Measurements from ENCODE around the gene L3MBTL4.

Gene L3MBTL4

DNA sequence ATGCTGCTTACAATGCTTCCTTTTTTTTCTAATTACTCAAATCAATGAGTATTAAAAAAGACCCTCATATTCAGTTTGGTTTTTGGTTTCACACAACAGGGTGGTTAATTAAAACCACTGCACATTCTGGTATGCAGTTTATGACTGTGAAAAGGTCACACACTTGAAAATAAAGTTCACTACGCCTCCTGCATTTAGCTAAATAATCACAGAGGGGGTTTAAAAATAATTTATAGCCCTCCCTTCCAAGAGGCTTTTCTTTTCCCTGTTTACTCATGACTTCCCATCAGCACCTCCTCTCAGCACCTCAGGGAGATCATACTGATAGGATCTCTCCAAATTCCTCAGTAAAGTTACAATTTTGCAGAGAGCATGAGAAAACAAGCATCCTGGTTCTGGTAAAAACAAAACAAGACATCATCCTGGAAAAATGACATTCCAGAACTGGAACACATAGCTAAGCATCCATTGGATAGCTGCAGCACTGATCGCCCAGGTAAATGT is 389.9 kb downstream of the L3MBTL4 start:
- no peak for DNase-seq (ENCODE audit: low read depth)

DNA sequence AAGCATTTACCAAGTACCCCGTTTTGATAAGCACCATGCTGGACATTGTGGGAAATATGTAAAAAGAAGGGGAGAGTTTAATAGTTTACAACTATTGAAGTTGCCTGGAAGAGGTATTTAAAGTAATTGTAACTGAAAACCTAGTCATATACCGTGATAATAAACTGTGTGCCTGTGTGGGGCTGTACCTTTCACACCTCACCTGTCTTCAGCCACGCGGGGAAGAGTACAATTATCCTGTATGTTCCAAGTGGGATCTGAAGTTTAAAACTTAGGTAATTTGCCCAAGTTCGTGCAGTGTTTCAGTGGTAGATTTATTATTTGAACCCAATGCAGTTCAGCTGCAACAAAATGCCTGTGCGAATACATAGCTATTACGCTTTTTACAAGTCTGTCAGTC is 391.2 kb downstream of the L3MBTL4 start:
- no peak for DNase-seq (ENCODE audit: low read depth)

DNA sequence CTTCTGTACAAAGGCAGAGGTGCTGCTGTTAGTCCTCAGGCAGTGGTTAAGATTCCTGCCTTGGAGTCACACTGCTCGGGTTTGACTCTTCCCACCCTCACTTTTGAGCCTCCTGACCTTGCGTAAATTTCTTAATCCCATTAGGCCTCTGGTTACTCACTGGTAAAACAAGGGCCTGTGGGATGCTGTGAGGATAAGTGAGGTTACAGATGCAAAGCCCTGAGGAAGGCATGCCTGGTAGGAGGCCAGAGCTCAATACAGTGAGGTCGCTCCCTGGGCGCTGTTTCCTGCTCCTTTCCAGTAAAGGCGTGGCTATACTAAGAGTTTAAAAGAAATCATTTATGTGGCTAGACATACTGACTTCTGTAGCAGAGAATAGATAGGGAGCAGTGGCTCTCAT is 391.9 kb downstream of the L3MBTL4 start:
- DNase-seq (ENCODE audit: low read depth) = no peak

DNA sequence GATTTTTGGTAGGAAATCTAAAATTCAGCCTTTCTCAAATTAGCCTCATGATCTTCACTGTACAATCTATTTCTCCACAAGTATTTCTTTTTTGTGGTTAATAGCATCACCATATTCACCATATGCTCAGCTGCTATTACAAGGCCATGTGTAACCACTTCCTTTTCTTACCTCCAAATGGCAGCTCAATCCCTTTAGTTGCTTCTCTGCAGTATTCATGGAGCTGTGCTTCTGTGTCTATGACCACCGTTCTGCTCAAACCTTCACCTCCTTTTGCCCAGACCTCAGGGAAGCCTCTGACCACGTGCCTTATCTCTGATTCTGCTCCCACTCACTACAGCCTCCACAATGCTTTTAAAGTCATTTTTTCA is 392.7 kb downstream of the L3MBTL4 start:
- no peak for DNase-seq (ENCODE audit: low read depth)

DNA sequence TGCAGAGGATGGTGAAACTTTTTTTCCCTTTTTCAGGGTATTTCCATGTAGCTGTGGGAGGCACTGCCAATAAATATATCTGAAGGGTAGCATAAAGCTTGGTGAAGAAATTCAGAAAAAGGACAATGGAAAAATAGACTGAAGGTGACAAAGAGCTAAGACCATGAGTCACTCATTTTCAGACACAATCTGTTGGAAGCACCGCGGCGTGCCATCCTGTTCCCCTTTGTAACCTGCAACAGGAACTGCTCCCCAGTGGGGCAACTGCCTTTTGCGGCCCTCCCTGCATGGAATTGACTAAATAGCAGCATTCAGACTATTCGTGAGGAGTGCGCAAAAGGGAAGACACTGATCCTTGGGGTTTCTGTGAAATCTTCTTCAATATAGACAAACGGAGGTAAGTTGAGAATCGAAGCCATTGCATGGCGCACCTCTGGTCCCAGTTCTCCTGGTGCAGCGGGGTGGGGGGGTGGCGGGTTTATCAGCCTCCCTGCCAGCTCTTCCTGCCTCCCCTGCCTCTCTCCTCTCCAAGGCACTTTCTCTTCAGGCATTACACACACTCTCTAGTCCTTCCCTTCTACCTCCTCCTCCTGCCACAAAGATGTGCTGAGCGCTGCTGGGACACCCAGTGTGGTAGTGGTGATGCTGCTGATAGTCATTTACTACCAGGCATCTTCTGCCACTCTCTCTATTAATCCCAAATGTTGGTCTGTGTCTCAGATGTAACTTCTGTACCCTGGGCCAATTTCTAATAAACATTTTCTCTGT is 393.2 kb downstream of the L3MBTL4 start:
- DNase-seq (ENCODE audit: low read depth) = no peak

DNA sequence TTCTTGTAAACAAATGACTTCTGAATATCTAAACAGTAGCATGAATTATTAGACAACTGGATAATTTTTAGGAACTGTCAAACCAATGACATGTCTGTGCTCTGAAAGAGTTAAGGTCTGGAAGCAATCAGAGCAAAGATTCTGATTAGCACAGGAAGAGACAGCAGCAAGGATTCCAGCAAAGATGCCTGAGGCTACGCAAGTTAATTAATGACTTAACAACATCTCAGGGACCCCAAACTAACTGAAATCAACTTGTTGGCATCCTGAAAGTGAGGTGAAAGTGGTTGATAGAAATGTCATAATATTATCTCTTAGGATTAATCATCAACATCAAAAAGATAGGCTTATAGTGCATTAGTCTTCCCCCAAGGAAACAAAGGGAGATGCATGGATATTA is 396.0 kb downstream of the L3MBTL4 start:
- no peak for DNase-seq (ENCODE audit: low read depth)

DNA sequence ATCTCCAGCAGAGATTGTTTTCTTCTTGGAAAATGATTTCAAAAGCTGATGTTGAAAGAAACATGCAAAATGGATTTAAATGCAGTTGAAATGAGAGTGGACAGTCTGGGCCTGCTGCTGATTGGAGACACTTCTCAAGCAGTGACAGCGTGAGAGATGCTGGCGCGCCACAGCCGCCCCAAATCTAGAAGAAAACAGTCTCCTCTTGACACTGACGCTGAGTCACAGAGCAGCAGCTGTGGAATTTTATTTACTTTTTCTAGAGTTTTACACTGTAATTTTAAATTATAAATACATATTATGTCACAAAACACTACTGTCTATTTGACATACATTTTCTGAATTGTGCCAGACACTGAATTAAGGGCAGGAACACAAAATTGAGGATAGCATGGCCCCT is 397.5 kb downstream of the L3MBTL4 start:
- no peak for DNase-seq (ENCODE audit: low read depth)

DNA sequence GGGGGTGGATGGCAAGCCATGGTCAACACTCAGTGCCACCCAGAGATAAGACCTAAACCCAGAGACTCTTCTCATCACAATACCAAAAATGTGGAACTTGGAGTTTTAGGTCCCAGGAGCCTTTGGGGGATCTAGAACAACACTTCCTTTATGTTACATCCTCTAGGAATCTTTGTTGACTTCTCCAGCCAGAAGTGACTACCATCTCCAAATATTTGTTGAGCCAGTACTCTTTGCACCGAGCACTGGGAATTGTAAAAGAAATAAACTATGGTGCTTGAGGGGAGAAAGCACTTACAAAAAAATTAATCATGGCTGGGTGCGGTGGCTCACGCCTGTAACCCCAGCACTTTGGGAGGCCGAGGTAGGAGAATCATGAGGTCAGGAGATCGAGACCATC is 399.3 kb downstream of the L3MBTL4 start:
- no peak for DNase-seq (ENCODE audit: low read depth)

DNA sequence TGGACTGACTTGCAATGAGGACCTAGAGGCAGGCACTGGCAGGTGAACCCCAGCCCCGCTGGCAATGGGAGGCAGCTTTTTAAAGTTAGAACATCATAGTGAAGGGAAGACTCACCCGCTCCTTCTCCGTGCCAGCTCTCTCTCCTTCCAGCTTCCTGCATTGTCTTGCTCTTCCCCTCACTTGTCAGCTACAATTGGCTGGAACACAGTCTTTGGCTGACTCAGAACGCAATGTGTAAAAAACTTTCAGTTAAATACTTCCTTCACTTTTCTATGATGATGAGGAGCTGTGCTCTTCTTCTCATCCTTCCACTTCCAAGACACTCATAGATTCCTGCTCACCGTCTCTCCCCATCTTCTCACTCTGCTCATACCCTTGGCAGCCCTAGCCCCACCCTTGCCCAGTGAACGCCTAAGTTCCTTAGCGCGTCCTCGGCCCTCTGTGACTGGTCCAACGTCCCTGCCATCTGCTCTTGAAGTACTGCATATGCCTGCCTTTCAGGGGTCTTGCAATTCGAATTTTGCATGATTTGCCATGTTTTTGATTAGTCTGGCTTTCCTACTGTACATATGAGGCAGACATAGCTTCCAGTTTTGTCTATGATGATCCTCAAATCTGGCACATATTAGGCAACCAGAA is 401.4 kb downstream of the L3MBTL4 start:
- no peak for DNase-seq (ENCODE audit: low read depth)

DNA sequence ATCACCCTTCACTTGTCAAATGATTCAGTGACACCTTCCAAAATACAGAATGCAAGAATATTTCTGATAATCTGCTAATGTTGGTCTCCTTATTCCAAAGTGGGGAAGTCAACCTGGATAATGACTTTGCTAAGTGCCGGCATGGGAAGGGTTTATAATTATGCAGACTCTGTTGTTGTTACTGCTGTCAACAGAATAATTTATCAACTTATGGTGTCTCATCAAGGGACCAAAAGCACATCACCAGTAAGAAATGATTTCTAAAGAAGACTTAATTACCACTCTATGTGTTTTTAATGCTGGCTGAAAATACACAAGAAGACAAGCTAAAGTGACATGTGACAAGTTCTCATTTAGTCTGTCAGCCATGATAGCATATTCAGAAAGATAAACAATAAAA is 403.8 kb downstream of the L3MBTL4 start:
- no peak for DNase-seq (ENCODE audit: low read depth)

DNA sequence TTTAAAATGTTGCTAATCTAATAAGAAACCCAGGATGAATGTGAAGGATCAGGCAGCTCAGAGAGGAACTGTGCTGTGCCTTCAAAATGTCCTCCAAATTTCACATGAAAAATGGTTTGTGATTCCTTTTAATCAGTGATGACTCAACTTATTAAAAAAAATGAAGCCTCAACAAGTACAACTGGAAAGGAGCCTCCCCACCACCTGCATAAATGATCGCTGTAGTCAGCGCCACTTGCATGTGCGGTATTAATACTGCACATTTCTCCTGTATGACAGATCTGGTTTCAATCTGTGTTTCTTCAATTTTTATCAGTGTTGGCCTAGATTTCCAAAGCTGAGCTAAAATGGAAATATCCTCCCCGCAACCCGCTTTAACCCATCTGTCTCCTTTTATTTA is 404.4 kb downstream of the L3MBTL4 start:
- DNase-seq (ENCODE audit: low read depth) = no peak

DNA sequence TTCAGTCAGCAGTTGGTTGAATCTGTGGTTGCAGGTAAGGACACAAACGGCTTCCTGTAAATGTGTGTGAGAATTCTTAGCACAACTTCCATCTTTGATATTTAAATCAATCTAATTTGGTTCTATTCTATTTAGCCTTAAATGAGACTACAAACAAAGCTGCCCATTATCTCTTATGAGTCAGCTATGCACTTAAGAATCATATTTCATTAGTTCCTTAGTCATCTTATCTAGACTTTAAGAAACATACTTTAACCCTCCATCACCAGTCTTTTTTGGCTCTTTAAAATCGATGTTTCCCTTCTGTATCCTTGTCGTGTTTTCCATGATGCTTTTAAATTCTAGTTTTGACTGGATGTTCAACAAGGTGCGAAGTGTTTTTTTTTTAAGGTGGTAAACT is 405.0 kb downstream of the L3MBTL4 start:
- DNase-seq (ENCODE audit: low read depth) = no peak

DNA sequence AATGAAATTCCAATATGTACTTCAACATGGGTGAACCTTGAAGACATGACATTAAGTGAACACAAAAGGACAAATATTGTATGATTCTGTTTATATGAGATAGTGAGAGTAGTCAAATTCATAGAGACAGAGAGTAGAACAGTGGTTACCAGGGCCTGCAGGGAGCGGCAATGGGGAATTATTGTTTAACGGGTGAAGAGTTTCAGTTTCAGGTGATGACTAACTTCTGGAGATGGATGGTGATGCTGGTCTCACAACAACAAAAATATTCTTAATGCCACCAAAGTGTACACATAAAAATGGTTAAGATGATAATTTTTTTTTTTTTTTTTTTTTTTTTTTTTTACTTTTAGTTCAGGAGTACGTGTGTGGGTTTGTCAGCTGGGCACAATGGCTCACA is 410.0 kb downstream of the L3MBTL4 start:
- no peak for DNase-seq (ENCODE audit: low read depth)

DNA sequence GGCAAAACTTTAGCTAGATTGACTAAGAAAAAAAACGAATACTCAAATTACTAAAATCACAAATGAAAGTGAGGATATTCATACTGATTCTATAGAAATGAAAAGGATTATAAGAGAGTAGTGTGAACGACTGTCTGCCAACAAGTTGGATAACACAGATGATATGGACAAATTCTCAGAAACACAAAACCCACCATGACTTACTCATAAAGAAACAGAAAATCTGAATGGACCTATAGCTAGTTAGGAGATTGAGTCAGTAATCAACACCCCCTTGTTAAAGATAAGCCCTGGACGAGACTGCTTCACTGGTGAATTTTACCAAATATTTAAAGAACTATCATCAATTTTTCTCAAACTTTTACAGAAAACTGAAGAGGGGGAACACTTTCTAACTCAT is 410.6 kb downstream of the L3MBTL4 start:
- no peak for DNase-seq (ENCODE audit: low read depth)

DNA sequence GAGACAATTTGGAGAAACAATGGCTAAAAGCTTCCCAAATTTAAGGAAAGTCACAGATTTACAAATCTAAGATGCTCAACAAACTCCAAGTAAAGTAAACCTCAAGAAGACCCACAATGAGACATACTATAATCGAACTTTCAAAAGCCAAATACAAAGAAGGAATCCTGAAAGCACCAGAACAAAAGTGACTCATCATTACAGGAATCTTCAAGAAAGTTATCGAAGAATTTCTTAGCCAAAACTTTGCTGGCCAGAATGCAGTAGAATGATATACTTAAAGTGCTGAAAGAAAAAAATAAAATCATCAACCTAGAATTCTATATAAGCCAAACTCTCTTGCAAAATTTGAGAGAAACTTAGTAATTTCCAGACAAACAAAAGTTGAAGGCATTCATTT is 412.8 kb downstream of the L3MBTL4 start:
- DNase-seq (ENCODE audit: low read depth) = no peak

DNA sequence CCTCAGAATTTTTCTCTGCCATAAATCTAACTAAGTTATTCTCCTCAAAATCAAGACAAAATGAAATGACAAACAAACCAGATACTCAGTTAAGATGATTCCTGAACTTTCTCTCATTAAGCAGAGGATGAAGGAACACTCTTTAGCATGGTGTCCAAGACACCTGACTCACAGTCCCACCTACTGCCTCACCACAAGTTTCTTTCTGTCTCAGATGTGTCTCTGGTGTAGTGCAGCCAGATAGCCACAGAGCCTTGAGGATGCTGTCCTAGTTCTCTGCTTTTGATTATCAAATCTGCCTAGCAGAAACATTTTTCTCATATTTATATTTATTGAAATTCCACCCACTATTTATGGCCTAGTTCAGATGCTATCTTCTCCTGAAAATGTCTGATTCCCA is 415.8 kb downstream of the L3MBTL4 start:
- DNase-seq (ENCODE audit: low read depth) = no peak

DNA sequence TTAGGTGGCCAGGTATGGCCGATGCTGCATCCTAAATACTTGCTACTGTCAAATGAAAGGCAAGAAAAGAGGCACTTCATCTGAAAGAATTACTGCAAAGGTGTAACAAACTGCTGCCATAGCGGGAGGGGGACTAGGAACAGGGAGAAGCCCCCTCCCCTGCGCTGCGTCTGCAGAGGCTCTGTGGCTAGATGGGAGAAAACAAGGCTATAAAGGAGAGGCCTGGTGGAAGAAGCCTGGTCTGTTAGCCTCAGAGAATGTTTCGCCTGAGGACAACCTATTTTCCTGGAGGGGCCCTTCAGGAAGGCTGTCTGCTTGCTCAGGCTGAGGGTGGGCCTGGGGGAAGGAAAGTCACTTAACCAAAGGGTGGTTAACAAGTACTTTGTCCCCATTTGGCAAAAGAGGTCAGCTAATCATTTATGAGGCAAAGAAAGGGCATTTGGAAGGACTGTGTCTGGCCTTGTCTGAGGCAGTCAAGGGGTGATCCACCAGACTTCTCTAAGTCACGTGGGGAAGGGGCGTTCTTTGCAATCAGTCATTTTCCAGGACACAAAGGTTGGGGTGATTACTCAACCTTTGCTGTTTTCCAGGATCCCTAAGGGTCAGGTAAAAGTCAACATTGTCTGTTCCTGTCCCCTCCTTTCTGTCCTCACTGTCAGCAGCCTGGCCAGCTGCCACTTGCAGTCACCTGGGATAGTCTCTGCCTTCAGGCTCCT is 416.4 kb downstream of the L3MBTL4 start:
- DNase-seq (ENCODE audit: low read depth) = no peak

DNA sequence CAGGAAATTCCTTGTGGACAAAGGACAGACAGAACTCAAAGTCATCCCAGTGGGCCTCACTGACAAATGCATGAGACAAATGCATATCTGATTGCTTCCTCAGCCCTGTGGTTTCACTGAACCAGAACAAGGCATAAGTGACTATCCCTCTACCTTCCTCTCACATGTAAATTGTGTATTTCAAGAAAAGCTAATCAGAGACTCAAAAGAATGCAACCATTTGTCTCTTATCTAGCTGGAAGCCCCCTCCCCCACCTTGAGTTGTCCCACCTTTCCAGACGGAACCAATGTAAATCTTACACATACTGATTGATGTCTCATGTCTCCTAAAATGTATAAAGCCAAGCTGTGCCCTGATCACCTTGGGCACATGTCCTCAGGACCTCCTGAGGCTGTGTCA is 417.4 kb downstream of the L3MBTL4 start:
- no peak for DNase-seq (ENCODE audit: low read depth)

DNA sequence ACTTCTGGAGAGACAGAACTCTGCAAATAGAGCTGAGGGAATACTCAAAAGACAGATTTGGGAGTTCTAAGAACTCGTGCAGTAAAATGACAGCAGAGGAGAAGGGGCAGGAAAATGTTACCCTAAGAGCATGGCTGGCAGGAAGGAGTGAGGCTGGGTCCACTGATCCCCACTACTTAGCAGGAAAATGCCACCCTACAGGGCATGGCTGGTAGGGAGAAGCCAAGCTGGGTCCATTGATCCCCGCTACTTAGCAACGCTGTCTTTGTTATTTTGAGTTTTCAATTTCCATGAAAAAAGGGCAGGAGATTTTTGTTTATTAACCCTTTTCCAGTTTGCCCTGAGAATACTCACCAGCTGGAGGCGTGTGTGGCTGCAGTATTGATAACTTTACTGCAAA is 419.1 kb downstream of the L3MBTL4 start:
- no peak for DNase-seq (ENCODE audit: low read depth)

DNA sequence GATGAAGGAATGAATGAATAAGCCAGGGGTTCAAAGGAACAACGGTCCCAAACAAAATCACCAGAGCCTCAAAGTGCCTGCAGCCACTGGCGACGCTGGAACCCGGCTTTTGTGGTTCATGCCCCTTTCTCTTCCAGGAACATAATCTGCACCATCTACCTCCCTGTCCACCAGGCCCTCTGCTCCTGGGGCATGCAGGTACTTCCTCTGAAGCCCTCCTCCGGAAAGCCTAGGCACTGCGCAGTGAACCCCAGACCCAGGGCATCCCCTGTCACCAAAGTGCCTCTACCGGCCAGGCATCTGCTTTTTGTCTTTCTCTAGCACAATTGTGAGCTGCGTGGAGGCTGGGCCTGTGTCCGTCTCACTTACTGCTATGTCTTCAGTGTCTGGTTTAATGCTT is 420.8 kb downstream of the L3MBTL4 start:
- no peak for DNase-seq (ENCODE audit: low read depth)

DNA sequence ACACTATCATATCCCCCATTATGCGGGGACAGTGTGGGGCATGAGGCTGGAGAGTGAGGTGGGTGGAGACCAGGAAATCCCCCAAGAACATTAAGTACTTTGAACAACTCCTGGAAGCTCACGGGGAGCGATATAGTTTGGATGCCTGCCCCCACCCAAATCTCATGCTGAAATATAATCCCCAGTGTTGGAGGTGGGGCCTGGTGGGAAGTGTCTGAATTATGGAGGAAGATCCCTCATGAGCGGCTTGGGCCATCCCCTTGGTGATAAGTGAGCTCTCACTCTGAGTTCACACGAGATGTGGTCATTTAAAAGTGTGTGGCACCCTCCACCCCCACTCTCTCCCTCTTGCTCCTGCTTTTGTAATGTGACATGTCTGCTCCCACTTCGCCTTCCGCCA is 422.3 kb downstream of the L3MBTL4 start:
- no peak for DNase-seq (ENCODE audit: low read depth)

DNA sequence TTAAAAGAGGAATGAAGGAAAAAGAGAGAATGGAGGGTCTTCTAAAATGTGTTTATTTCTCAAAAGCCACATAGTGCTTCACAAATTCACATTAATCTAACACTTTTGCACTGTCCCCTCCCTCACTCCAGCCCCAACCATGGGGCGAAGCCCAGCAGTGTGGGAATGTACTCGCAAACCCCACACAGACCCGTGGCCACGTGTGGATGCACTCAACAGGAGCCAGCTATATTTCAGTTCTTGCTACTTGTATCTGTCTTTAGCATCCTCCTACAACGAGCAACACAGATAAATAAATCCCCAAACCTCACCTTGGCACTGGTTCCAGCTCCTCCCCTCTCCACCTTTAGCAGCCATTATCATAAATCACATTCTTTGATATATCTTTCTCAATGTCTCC is 427.5 kb downstream of the L3MBTL4 start:
- DNase-seq (ENCODE audit: low read depth) = no peak

DNA sequence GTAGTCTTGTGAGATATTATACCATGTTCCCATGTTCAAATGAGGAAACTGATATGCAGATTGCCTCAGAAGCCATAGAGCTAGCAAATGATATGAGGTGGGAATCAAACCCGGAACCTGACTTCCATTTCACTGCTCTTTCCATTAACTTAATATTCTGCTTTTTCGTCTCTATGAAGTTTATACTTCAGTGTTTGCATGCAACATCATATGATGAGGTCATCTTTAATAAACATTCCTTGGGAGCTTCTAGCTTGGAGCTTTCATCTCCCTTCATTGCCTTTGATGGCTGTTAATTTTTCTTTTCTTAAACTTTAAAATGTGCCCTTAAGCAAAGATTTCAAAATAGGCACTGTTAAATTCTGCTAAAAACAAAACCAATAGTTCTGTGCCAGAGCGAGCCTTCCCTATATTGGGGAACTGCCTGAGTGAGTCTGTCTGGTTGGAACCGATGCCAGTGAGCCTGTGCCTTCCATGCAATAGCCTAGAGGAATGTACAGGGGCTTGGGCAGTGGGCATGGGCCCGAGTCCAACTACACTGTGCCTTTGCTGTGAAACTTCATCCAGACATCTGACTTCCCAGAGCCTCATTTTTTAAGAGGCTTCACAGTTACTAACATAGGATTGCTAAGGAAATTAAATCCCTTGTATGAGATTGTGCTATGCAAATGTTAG is 428.3 kb downstream of the L3MBTL4 start:
- no peak for DNase-seq (ENCODE audit: low read depth)
